HG03139 (cell line): ENCODE data around the gene KLHL15.
A peak's percentile ranks its signal among the peaks of the same experiment; 100 is the strongest.
"Not testable (repeated sequence)": the region's sequence is repeated elsewhere in the genome, so short reads cannot be mapped to it uniquely, and the experiment has no call there.

Experiments used
- ATAC-seq: cut with Tn5 transposase; IDR thresholded peaks from one replicate; pipeline ENCODE4 v1.9.1; 2021; ENCODE audit not compliant: unreplicated experiment

The KLHL15 gene

GRCh38 chrX:24027086-24027485 lies at the start of gene KLHL15:
Gene KLHL15 (minus strand): TSS chrX:24027186. CDS start chrX:24006693, 20,493 bp downstream.
- ATAC-seq: no peak

- ATAC-seq: no peak
Observed at GRCh38 chrX:24069877-24070276, 42.9 kb upstream of the KLHL15 start.

- no peak for ATAC-seq
Observed at GRCh38 chrX:24063488-24063887, 36.5 kb upstream of the KLHL15 start.

- peak; percentile 18 for ATAC-seq
Observed at GRCh38 chrX:24055043-24055356, 28.0 kb upstream of the KLHL15 start.

- peak; percentile 93 for ATAC-seq
Observed at GRCh38 chrX:24054182-24055042, 27.4 kb upstream of the KLHL15 start, which contains the start of gene EIF2S3. Gene EIF2S3 (plus strand): TSS chrX:24054956. CDS start chrX:24054969, 13 bp downstream.

- ATAC-seq: not testable (repeated sequence)
Observed at GRCh38 chrX:24050522-24051318, 23.7 kb upstream of the KLHL15 start.

GRCh38 chrX:24049643-24050042 lies 22.7 kb upstream of the KLHL15 start:
- ATAC-seq: not testable (repeated sequence)

- ATAC-seq: not testable (repeated sequence)
Observed at GRCh38 chrX:24046060-24046459, 19.1 kb upstream of the KLHL15 start.

- ATAC-seq: no peak
Observed at GRCh38 chrX:24037729-24038128, 10.7 kb upstream of the KLHL15 start.

GRCh38 chrX:24034485-24034884 lies 7.5 kb upstream of the KLHL15 start:
- ATAC-seq: no peak

- no peak for ATAC-seq
Observed at GRCh38 chrX:24030597-24030996, 3.6 kb upstream of the KLHL15 start.

- ATAC-seq: no peak
Observed at GRCh38 chrX:24027985-24028384, 999 bp upstream of the KLHL15 start.

GRCh38 chrX:24026432-24026831 lies 554 bp downstream of the KLHL15 start:
- ATAC-seq: no peak

GRCh38 chrX:24025741-24026403 lies 1.1 kb downstream of the KLHL15 start:
- peak; percentile 27 for ATAC-seq

GRCh38 chrX:24024819-24025740 lies 1.9 kb downstream of the KLHL15 start:
- peak; percentile 84 for ATAC-seq

GRCh38 chrX:24023972-24024669 lies 2.9 kb downstream of the KLHL15 start:
- no peak for ATAC-seq

GRCh38 chrX:24023544-24023943 lies 3.4 kb downstream of the KLHL15 start:
- no peak for ATAC-seq

- no peak for ATAC-seq
Observed at GRCh38 chrX:24020306-24020876, 6.6 kb downstream of the KLHL15 start.

- ATAC-seq: no peak
Observed at GRCh38 chrX:24019448-24019847, 7.5 kb downstream of the KLHL15 start.
